Measurements from ENCODE around the gene CORO2A.

DNA sequence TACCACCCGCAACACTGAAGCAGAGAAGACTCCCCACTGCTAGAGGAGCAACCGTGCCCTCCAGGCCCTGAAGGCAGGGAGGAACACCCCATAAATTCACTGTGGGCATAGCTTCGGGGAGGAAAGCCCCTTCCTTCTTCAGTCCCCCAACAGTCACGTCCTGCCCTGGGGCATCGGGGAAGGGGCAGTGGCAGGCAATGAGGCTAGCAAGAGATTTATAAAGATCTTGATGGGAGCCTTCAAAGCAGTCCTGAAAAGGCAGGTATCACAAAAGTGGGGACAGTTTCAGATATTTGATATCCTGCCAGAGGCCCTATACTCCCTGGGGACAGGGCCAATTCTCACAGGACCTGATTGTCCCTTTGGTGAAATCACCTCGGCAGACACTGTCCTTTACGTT lies 56.5 kb downstream of the CORO2A start:
- TF ChIP-seq, protein P1, sequence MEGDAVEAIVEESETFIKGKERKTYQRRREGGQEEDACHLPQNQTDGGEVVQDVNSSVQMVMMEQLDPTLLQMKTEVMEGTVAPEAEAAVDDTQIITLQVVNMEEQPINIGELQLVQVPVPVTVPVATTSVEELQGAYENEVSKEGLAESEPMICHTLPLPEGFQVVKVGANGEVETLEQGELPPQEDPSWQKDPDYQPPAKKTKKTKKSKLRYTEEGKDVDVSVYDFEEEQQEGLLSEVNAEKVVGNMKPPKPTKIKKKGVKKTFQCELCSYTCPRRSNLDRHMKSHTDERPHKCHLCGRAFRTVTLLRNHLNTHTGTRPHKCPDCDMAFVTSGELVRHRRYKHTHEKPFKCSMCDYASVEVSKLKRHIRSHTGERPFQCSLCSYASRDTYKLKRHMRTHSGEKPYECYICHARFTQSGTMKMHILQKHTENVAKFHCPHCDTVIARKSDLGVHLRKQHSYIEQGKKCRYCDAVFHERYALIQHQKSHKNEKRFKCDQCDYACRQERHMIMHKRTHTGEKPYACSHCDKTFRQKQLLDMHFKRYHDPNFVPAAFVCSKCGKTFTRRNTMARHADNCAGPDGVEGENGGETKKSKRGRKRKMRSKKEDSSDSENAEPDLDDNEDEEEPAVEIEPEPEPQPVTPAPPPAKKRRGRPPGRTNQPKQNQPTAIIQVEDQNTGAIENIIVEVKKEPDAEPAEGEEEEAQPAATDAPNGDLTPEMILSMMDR (IDR thresholded peaks at IDR 0.05) = no peak
- no peak for TF ChIP-seq EZH2 (IDR thresholded peaks at IDR 0.05)

Data from neural progenitor cell (in vitro differentiated cells).